ENCODE data around the gene UBE3C.

DNA sequence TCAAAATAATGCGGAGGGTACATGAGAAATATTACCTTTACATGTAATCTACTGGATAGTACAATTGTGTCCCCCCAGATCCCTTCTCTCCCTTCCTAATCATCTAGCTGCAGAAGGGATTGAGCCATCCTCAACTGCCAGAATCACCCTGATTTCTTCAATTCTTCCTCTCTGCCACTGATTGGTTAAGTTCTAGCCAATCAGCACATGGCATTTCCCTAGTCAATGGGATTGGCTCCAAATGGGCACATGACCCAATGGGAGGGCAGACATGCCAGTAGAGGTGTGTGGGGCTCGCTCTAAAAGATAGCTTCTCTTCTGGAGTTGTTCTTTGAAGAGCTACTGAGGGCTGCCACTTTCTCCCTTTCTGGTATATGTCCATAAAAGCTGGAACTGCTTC is 20.9 kb upstream of the UBE3C start:
- TF ChIP-seq, protein P1, sequence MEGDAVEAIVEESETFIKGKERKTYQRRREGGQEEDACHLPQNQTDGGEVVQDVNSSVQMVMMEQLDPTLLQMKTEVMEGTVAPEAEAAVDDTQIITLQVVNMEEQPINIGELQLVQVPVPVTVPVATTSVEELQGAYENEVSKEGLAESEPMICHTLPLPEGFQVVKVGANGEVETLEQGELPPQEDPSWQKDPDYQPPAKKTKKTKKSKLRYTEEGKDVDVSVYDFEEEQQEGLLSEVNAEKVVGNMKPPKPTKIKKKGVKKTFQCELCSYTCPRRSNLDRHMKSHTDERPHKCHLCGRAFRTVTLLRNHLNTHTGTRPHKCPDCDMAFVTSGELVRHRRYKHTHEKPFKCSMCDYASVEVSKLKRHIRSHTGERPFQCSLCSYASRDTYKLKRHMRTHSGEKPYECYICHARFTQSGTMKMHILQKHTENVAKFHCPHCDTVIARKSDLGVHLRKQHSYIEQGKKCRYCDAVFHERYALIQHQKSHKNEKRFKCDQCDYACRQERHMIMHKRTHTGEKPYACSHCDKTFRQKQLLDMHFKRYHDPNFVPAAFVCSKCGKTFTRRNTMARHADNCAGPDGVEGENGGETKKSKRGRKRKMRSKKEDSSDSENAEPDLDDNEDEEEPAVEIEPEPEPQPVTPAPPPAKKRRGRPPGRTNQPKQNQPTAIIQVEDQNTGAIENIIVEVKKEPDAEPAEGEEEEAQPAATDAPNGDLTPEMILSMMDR (IDR thresholded peaks at IDR 0.05; ENCODE audit: low read depth, low read length) = no peak
- no peak for TF ChIP-seq EZH2phosphoT487 (IDR thresholded peaks at IDR 0.05; ENCODE audit: low read depth)
